Breast epithelium (tissue), 3 donors: ENCODE results near the gene CHST8.

ENCODE experiments used
- POLR2AphosphoS5 ChIP-seq, 3 donors: sonication (generic); formaldehyde crosslinking; IDR thresholded peaks; one replicate each; pipeline ENCODE4 v1.6.1; 2017; ENCODE audit warnings: antibody characterized with exemption in 3 of 3
- TF ChIP-seq, protein P1 (sequence below), 3 donors: fragments of 450-650 bp; IDR thresholded peaks; one replicate each; pipeline ENCODE4 v1.5.1; 2016 to 2017; ENCODE audit warnings: antibody characterized with exemption in 3 of 3, mild to moderate bottlenecking in 3 of 3, moderate library complexity in 3 of 3

DNA sequence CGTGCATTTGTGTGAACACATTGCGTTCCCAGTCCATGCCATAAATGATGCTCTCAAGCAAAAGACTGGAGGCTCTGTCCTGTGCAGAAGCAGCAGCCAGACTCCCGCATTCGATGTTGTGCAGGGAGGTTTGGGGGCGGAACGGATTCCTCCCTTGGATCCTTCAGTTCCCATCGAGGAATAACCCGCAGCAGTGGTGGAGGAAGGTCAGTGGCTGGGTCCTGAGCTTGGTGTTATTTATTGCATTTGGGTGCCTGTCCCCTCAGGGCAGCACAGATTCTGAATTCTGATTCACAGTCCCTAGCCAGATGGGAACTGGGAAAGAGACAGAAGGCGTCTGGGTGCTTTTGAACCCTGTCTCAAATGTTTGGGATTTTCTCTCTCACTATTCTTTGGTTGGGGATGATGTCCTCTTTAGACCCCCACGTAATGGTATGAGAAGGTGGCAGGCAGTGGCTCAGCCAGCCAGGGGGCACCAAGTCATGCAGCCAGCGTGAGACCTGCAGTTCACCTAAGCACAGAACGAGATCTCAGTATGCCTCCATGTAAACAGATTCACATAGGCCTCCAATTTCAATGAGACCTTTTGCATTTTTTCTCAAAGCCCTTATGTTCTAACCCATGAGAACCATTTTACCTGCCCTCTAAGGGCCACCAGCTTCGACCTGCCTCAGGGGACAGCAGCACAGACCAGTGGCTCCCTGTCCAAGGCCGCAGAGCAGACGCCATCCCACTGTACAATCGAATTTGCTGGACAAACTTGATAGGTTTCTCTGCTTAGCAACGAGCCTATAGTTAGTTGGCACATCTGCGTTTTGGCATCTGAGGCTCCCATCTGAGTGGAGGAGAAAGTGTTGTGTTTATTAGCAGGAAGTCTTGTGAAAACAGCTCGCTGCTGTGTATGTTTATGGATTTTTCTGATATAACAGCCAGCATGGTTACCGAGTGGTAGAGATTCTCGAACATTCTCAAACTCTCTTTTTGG lies 192.7 kb downstream of the CHST8 start:
- TF ChIP-seq, protein P1, sequence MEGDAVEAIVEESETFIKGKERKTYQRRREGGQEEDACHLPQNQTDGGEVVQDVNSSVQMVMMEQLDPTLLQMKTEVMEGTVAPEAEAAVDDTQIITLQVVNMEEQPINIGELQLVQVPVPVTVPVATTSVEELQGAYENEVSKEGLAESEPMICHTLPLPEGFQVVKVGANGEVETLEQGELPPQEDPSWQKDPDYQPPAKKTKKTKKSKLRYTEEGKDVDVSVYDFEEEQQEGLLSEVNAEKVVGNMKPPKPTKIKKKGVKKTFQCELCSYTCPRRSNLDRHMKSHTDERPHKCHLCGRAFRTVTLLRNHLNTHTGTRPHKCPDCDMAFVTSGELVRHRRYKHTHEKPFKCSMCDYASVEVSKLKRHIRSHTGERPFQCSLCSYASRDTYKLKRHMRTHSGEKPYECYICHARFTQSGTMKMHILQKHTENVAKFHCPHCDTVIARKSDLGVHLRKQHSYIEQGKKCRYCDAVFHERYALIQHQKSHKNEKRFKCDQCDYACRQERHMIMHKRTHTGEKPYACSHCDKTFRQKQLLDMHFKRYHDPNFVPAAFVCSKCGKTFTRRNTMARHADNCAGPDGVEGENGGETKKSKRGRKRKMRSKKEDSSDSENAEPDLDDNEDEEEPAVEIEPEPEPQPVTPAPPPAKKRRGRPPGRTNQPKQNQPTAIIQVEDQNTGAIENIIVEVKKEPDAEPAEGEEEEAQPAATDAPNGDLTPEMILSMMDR (IDR thresholded peaks at IDR 0.05): no peak
- no peak for TF ChIP-seq POLR2AphosphoS5 (IDR thresholded peaks at IDR 0.05)
